A549 (cell line): ENCODE results near the gene TBX6. TPM values are rescaled to one million over a fixed set of nuclear protein-coding genes. Genes with fewer than 3 reads are reported as not detected.

Experiments
- ATAC-seq, 2 experiments: fragments of 200-7000 bp in 1 of 2; fragments of >200 bp in 1 of 2; cut with Nextera tagmentation in 1 of 2; cut with Tn5 transposase in 1 of 2; 3 replicates each; pipeline versions ENCODE4 v1.8.0 to v1.9.1; 2018 to 2020; ENCODE audit warnings: mild to moderate bottlenecking in 1 of 2, moderate library complexity in 1 of 2
- CTCF ChIA-PET: fragments of 300-600 bp; sonication (Branson Sonifier 250); formaldehyde crosslinking; extraction: SDS; loops from one replicate; lab custom pipeline; 2021; ENCODE audit warnings: antibody characterized with exemption, inconsistent platforms; lab: Yijun Ruan, JAX
- POLR2A ChIA-PET: fragments of 350-600 bp; formaldehyde crosslinking; extraction: SDS; loops from one replicate; lab custom pipeline; 2021; ENCODE audit warnings: antibody characterized with exemption, inconsistent platforms; lab: Yijun Ruan, JAX
- DNase-seq, 2 experiments: peaks; one replicate each; pipeline versions ENCODE4 v3.0.0 to v3.0.0-alpha.2; 2011 to 2016; ENCODE audit warnings: low read depth in 1 of 2, low spot score in 1 of 2
- FAIRE-seq: peaks from 2 replicates; lab custom pipeline; 2011; peaks lifted over from hg19 to GRCh38; lab: Jason Lieb, UNC
- H3K27ac ChIP-seq, 2 experiments: fragments of >200 bp; sonication (Bioruptor Twin); formaldehyde crosslinking; 3 replicates each; pipeline ENCODE4 v1.5.1; 2016 to 2017
- H3K4me1 ChIP-seq: fragments of >200 bp; sonication (Bioruptor Twin); formaldehyde crosslinking; 3 replicates; pipeline ENCODE4 v1.6.1; 2016
- H3K4me2 ChIP-seq: fragments of >200 bp; sonication (Bioruptor Twin); formaldehyde crosslinking; 3 replicates; pipeline ENCODE4 v1.6.1; 2016
- H3K4me3 ChIP-seq: fragments of >200 bp; sonication (Bioruptor Twin); formaldehyde crosslinking; 3 replicates; pipeline ENCODE4 v1.5.1; 2016
- H3K9me3 ChIP-seq: fragments of >200 bp; sonication (Bioruptor Twin); formaldehyde crosslinking; 3 replicates; pipeline ENCODE4 v1.6.1; 2016
- BCL3 ChIP-seq: fragments of >200 bp; sonication (Bioruptor Twin); formaldehyde crosslinking; IDR thresholded peaks from 3 replicates; pipeline ENCODE4 v1.6.1; 2016
- CHD4 ChIP-seq: fragments of 200-600 bp; sonication (generic); IDR thresholded peaks from 2 replicates; pipeline ENCODE4 v1.6.1; 2016; ENCODE audit warnings: antibody characterized with exemption, mild to moderate bottlenecking, borderline replicate concordance
- CTCF ChIP-seq: fragments of >200 bp; sonication (Bioruptor Twin); formaldehyde crosslinking; IDR thresholded peaks from 3 replicates; pipeline ENCODE4 v1.5.1; 2016
- E2F6 ChIP-seq: IDR thresholded peaks from 2 replicates; pipeline ENCODE4 v1.6.1; 2012; ENCODE audit warnings: low read depth, borderline replicate concordance
- ESRRA ChIP-seq: fragments of 150-350 bp; IDR thresholded peaks from 2 replicates; pipeline ENCODE4 v1.6.1; 2014; ENCODE audit warnings: mild to moderate bottlenecking, low read length, borderline replicate concordance
- FOXS1 ChIP-seq: fragments of 250-450 bp; sonication (Bioruptor Pico); IDR thresholded peaks from 2 replicates; pipeline ENCODE4 v1.5.0; 2020; ENCODE audit warnings: mild to moderate bottlenecking, moderate library complexity
- HDAC2 ChIP-seq: fragments of 200-600 bp; sonication (generic); IDR thresholded peaks from 2 replicates; pipeline ENCODE4 v1.6.1; 2016
- HES2 ChIP-seq: fragments of >200 bp; sonication (Bioruptor Twin); formaldehyde crosslinking; IDR thresholded peaks from 2 replicates; pipeline ENCODE4 v1.6.1; 2016
- HOXB13 ChIP-seq: fragments of 250-450 bp; sonication (Bioruptor Pico); IDR thresholded peaks from 2 replicates; pipeline ENCODE4 v1.5.0; 2020; ENCODE audit warnings: low read depth, mild to moderate bottlenecking, moderate library complexity
- HOXB5 ChIP-seq: fragments of 250-450 bp; sonication (Bioruptor Pico); IDR thresholded peaks from 2 replicates; pipeline ENCODE4 v1.5.0; 2020; ENCODE audit warnings: mild to moderate bottlenecking, moderate library complexity
- JUN ChIP-seq, 2 experiments: fragments of >200 bp; sonication (Bioruptor Twin); formaldehyde crosslinking; IDR thresholded peaks; 2 replicates in 1 of 2; 3 replicates in 1 of 2; pipeline ENCODE4 v1.6.1; 2016 to 2017
- JUNB ChIP-seq: fragments of >200 bp; sonication (Bioruptor Twin); formaldehyde crosslinking; IDR thresholded peaks from 2 replicates; pipeline ENCODE4 v1.6.1; 2016
- MAX ChIP-seq: IDR thresholded peaks from 2 replicates; pipeline ENCODE4 v1.6.1; 2012
- MYC ChIP-seq: IDR thresholded peaks from 2 replicates; pipeline ENCODE4 v1.6.1; 2012; ENCODE audit warnings: mild to moderate bottlenecking, inconsistent platforms, low read length, improper control_type of control experiment, borderline replicate concordance
- NFE2L2 ChIP-seq: fragments of 150-350 bp; conservative IDR thresholded peaks from 2 replicates; pipeline ENCODE4 v1.6.1; 2014; ENCODE audit warnings: low read length
- PBX3 ChIP-seq: IDR thresholded peaks from 2 replicates; pipeline ENCODE4 v1.6.1; 2012
- POLR2A ChIP-seq: IDR thresholded peaks from 2 replicates; pipeline ENCODE4 v1.6.1; 2012; ENCODE audit warnings: mild to moderate bottlenecking, low read length
- RAD21 ChIP-seq, 2 experiments: fragments of >200 bp in 1 of 2; sonication (Bioruptor Twin) in 1 of 2; formaldehyde crosslinking in 1 of 2; IDR thresholded peaks in 1 of 2; conservative IDR thresholded peaks in 1 of 2; 2 replicates in 1 of 2; 3 replicates in 1 of 2; pipeline ENCODE4 v1.6.1; 2012 to 2018; ENCODE audit warnings: inconsistent platforms in 1 of 2
- TFCP2L1 ChIP-seq: fragments of 250-450 bp; sonication (Bioruptor Pico); IDR thresholded peaks from 2 replicates; pipeline ENCODE4 v1.5.0; 2021; ENCODE audit warnings: mild to moderate bottlenecking
- TP53 ChIP-seq: fragments of 250-450 bp; sonication (Bioruptor Pico); IDR thresholded peaks from 2 replicates; pipeline ENCODE4 v1.5.0; 2021; ENCODE audit warnings: mild to moderate bottlenecking, moderate library complexity
- ZFP36 ChIP-seq: fragments of 450-650 bp; IDR thresholded peaks from 2 replicates; pipeline ENCODE4 v1.6.1; 2014; ENCODE audit warnings: borderline replicate concordance; ENCODE audit not compliant: partially characterized antibody
- ZNF302 ChIP-seq: fragments of 250-450 bp; sonication (Bioruptor Pico); IDR thresholded peaks from 2 replicates; pipeline ENCODE4 v1.9.0; 2021; ENCODE audit warnings: inconsistent platforms, mild to moderate bottlenecking, moderate library complexity
- WGBS: methylation state at CpG from one replicate; pipeline ENCODE4 v1.1.6; 2017; ENCODE audit errors: missing lambda C conversion rate; 5-methylcytosine and 5-hydroxymethylcytosine counted together
- polyA plus RNA-seq, 4 experiments: library from polyadenylated mRNA; depleted of rRNA in 3 of 4; stranded (reverse); fragments of >200 nt; fragmentation: RNase III in 1 of 4; extraction: RNeasy Plus Mini Kit Qiagen cat#74134 plus additional on column Dnase treatment in 1 of 4; gene quantifications; 2 replicates in 3 of 4; 3 replicates in 1 of 4; pipeline ENCODE4 v1.2.3, GENCODE V29; 2011 to 2017

Gene TBX6
- polyA plus RNA-seq, 2 of the 4 experiments (the other 2 are of a cell fraction), result 0.14 to 0.63 TPM

GRCh38 chr16:30085820-30086219 is 5.9 kb downstream of the TBX6 start (continued):
- no peak for TF ChIP-seq PBX3

- 85% methylated on average over 3 of the region's 3 CpGs for WGBS
- TF ChIP-seq HOXB13 (CRISPR knock-in tag) (no peak), ZNF302 (no peak), FOXS1 (CRISPR knock-in tag) (no peak), JUNB (no peak), ZFP36 (no peak), E2F6 (no peak), CTCF (no peak), RAD21 (conservative IDR thresholded peaks at IDR 0.05 in 1 of 2, IDR thresholded peaks at IDR 0.05 in 1 of 2) (no peak), TFCP2L1 (CRISPR knock-in tag) (no peak), HOXB5 (CRISPR knock-in tag) (no peak), POLR2A (no peak), MAX (no peak), ESRRA (no peak), HDAC2 (no peak)
- TF ChIP-seq, all 56 proteins: peak for 0
- Histone ChIP-seq H3K4me2 (no peak overlapping the region), H3K4me1 (peaks cover 15% of the 10 kb centered on the region), H3K9me3 (no peaks in the 10 kb centered on the region), H3K27ac (no peak overlapping the region), H3K4me3 (no peak overlapping the region)
- no peak for DNase-seq
- ChIA-PET POLR2A (interaction anchor here (1.0 kb wide), 1 partner anchor 20 kb away, joined by 6 read pairs; the partner anchor contains the start of gene ALDOA), CTCF (interaction anchor here (1.3 to 1.9 kb wide), 2 partner anchors 8 to 28 kb away, joined by 3 to 5 read pairs; partner anchors contain the start of gene GDPD3)
- ATAC-seq, result peak in 1 of 2 experiments; percentile 10; a peak in 2 of 6 replicates
- FAIRE-seq, result no peak
Measured at GRCh38 chr16:30085247-30085646, 6.5 kb downstream of the TBX6 start.

- CTCF ChIA-PET, result interaction anchor here (1.3 kb wide), 1 partner anchor 9 kb away, joined by 3 read pairs; no protein-coding TSS in a partner anchor
- POLR2A ChIA-PET, result interaction anchor here (1.0 kb wide), 1 partner anchor 19 kb away, joined by 6 read pairs; the partner anchor contains the start of gene ALDOA
- Histone ChIP-seq H3K4me1 (peaks cover 11% of the 10 kb centered on the region), H3K4me2 (no peak overlapping the region), H3K27ac (no peak overlapping the region), H3K9me3 (no peaks in the 10 kb centered on the region), H3K4me3 (no peak overlapping the region)
- WGBS, result 81% methylated on average over 10 of the region's 17 CpGs
- ATAC-seq, result peak in 1 of 2 experiments; percentile 7; a peak in 1 of 6 replicates
- no peak for FAIRE-seq
- no peak for DNase-seq
- TF ChIP-seq MYC (no peak), FOXS1 (CRISPR knock-in tag) (no peak), TP53 (no peak), CHD4 (no peak), JUN (IDR thresholded peaks at IDR 0.05) (no peak), HES2 (no peak), ZFP36 (no peak), NFE2L2 (no peak), BCL3 (no peak)
Measured at GRCh38 chr16:30084816-30085159, 6.9 kb downstream of the TBX6 start.
